Measurements from ENCODE around the gene SIGLEC5. TPM values are rescaled to one million over a fixed set of nuclear protein-coding genes. Genes with fewer than 3 reads are reported as not detected.

Gene SIGLEC5
- total RNA-seq, 2 experiments from 2014 or later = not detected

Other genes starting within 250 kb of the SIGLEC5 start
- gene LIM2, start 242.4 kb downstream of the SIGLEC5 start, total RNA-seq = not detected
- gene C19orf84, start 239.8 kb downstream of the SIGLEC5 start, total RNA-seq = not detected
- gene SIGLEC10, start 212.8 kb downstream of the SIGLEC5 start, total RNA-seq = under 1 TPM; 0.83 to 0.92 TPM
- not detected for gene SIGLEC8, start 171.9 kb downstream of the SIGLEC5 start, total RNA-seq
- not detected for gene CEACAM18, start 151.9 kb downstream of the SIGLEC5 start, total RNA-seq
- gene SIGLEC12, start 128.6 kb downstream of the SIGLEC5 start, total RNA-seq = under 1 TPM; 0.34 to 0.53 TPM
- gene SIGLEC6, start 98.7 kb downstream of the SIGLEC5 start, total RNA-seq = under 1 TPM in 1 of 2 experiments, not detected in 1; 0.29 TPM
- gene ZNF175, start 59.1 kb downstream of the SIGLEC5 start, total RNA-seq = 1 to 10 TPM; 8.4 to 9.7 TPM
- gene SIGLEC14, start 16.4 kb upstream of the SIGLEC5 start, total RNA-seq = not detected
- 1 to 10 TPM; 1.2 to 2.2 TPM for gene SPACA6, start 62.9 kb upstream of the SIGLEC5 start, total RNA-seq
- gene HAS1, start 93.6 kb upstream of the SIGLEC5 start, total RNA-seq = not detected
- not detected for gene FPR1, start 121.5 kb upstream of the SIGLEC5 start, total RNA-seq
- gene FPR2, start 130.8 kb upstream of the SIGLEC5 start, total RNA-seq = not detected
- gene FPR3, start 164.8 kb upstream of the SIGLEC5 start, total RNA-seq = not detected